Epithelial cell of esophagus (primary cell): ENCODE data around the gene TMEM131L.

Experiments
- DNase-seq: peaks from one replicate; pipeline ENCODE4 v3.0.0; 2010; ENCODE audit warnings: low read depth
- H3K4me3 ChIP-seq: 2 replicates; pipeline ENCODE4 v1.5.1; 2011; ENCODE audit warnings: mild to moderate bottlenecking, low read length, control low read depth
- CTCF ChIP-seq: IDR thresholded peaks from 2 replicates; pipeline ENCODE4 v1.5.1; 2011; ENCODE audit warnings: low read depth, mild to moderate bottlenecking, low read length, control low read depth, inconsistent platforms; ENCODE audit not compliant: insufficient read depth; ENCODE audit errors: missing control alignments

Gene TMEM131L

GRCh38 chr4:153531000-153531358, 64.8 kb downstream of the TMEM131L start:
- no peak for DNase-seq
- TF ChIP-seq CTCF: peak; percentile 25
- H3K4me3 ChIP-seq: no peak overlapping the region

- TF ChIP-seq CTCF: no peak
- no peak overlapping the region for H3K4me3 ChIP-seq
- DNase-seq: no peak
Observed at GRCh38 chr4:153531976-153532626, 65.9 kb downstream of the TMEM131L start.

- DNase-seq: no peak
- no peak for TF ChIP-seq CTCF
- no peak overlapping the region for H3K4me3 ChIP-seq
Observed at GRCh38 chr4:153532636-153533035, 66.5 kb downstream of the TMEM131L start.

- DNase-seq: no peak
- no peak overlapping the region for H3K4me3 ChIP-seq
- TF ChIP-seq CTCF: no peak
Observed at GRCh38 chr4:153533387-153533786, 67.2 kb downstream of the TMEM131L start.

GRCh38 chr4:153534792-153535629, 68.9 kb downstream of the TMEM131L start:
- H3K4me3 ChIP-seq: no peak overlapping the region
- no peak for TF ChIP-seq CTCF
- no peak for DNase-seq

GRCh38 chr4:153535772-153536513, 69.8 kb downstream of the TMEM131L start:
- TF ChIP-seq CTCF: no peak
- no peak for DNase-seq
- H3K4me3 ChIP-seq: no peak overlapping the region
